Spleen (tissue), 7 donors: ENCODE measurements around the gene RINL.

Experiments used
- CTCF ChIP-seq, 11 experiments: fragments of 200-600 bp in 7 of 11; fragments of 450-650 bp in 4 of 11; sonication (generic) in 4 of 11; IDR thresholded peaks in 8 of 11; conservative IDR thresholded peaks in 3 of 11; 1 replicate in 7 of 11; 2 replicates in 4 of 11; pipeline versions ENCODE4 v1.4.0 to v1.8.0; 2016 to 2021; ENCODE audit warnings: antibody characterized with exemption in 11 of 11, inconsistent platforms in 4 of 11, mild to moderate bottlenecking in 1 of 11
- POLR2A ChIP-seq, 3 donors: fragments of 450-650 bp; IDR thresholded peaks; one replicate each; pipeline ENCODE4 v1.5.1; 2017; ENCODE audit warnings: antibody characterized with exemption in 3 of 3, mild to moderate bottlenecking in 1 of 3
- donor health status: DM: no; HTN: no; CAD: no; lungs with moderate emphysema.
- donor health status: DM: no; HTN: no; CAD: no.
- donor health status: DM: no; HTN: no; CAD: no.

- no peak for TF ChIP-seq CTCF (IDR thresholded peaks at IDR 0.05 in 8 of 11, conservative IDR thresholded peaks at IDR 0.05 in 3 of 11)
- TF ChIP-seq POLR2A (IDR thresholded peaks at IDR 0.05): no peak
Measured at GRCh38 chr19:38841180-38841766, 36.8 kb downstream of the RINL start.
